ENCODE results near the gene COL28A1.

Gene COL28A1

DNA sequence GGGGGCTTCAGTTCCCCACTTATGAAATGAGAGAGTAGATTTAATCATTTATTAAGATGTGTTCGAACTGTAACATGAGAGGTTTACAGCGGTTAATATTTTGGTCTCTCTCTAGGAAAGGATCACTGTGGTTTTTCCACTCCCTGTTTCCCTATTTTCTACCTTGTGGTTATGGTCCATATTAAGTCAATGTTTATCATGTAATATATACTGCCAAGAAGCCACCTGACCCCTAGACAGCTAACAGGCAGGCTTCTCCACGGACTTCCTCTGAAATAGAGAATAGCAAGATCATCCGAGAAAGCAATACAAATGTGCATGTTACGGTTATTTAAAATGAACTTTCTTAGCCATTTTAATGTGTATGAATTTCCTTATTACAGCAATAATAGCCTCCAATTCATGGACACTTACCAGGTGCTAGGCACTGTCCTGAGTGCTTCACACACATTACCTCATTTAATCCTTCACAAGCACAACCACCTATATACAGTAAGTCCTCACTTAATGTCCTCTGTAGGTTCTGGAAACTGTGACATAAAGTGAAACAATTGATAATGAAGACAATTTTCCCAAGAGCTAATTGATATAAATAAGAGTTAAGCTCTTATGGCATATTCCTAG, 835 bp upstream of the COL28A1 start:
- DNase-seq (ENCODE audit: extremely low read depth, low read depth), result no peak
- no peak overlapping the region for H3K4me3 ChIP-seq (replicated peaks; ENCODE audit: low read depth, low read length)
- TF ChIP-seq, protein P1, sequence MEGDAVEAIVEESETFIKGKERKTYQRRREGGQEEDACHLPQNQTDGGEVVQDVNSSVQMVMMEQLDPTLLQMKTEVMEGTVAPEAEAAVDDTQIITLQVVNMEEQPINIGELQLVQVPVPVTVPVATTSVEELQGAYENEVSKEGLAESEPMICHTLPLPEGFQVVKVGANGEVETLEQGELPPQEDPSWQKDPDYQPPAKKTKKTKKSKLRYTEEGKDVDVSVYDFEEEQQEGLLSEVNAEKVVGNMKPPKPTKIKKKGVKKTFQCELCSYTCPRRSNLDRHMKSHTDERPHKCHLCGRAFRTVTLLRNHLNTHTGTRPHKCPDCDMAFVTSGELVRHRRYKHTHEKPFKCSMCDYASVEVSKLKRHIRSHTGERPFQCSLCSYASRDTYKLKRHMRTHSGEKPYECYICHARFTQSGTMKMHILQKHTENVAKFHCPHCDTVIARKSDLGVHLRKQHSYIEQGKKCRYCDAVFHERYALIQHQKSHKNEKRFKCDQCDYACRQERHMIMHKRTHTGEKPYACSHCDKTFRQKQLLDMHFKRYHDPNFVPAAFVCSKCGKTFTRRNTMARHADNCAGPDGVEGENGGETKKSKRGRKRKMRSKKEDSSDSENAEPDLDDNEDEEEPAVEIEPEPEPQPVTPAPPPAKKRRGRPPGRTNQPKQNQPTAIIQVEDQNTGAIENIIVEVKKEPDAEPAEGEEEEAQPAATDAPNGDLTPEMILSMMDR (IDR thresholded peaks at IDR 0.05; ENCODE audit: low read depth, low read length, missing control alignments), result no peak

DNA sequence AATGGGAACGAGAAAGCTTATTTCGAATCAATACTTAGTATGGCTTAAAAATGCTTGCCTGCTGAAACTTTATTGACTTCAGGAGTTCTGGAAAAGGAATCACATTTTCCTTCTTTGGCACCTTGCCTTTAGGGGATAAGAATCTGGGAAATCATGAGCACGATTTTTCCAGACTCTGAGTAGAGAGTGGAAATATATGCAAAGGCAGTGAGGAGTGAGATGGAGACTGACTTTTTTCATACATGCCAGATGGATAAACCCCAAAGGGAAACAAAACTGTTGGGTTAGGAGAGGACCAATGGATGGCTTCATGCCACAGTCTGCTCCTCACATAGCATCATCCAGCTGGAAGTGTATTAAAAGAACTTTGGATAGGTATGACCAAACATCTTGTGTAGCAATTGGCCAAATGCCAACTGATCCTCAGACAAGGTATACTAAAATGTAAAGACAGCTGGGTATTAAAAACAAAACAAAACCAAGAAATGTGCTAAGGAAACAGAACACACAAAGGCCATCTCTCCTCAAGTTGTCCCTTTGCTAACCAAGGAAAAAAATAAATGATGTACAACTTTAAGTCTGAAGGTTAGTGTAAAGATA, 1.7 kb downstream of the COL28A1 start:
- no peak for DNase-seq (ENCODE audit: extremely low read depth, low read depth)
- TF ChIP-seq, protein P1 (IDR thresholded peaks at IDR 0.05; ENCODE audit: low read depth, low read length, missing control alignments), result no peak
- H3K4me3 ChIP-seq (replicated peaks; ENCODE audit: low read depth, low read length), result no peak overlapping the region

DNA sequence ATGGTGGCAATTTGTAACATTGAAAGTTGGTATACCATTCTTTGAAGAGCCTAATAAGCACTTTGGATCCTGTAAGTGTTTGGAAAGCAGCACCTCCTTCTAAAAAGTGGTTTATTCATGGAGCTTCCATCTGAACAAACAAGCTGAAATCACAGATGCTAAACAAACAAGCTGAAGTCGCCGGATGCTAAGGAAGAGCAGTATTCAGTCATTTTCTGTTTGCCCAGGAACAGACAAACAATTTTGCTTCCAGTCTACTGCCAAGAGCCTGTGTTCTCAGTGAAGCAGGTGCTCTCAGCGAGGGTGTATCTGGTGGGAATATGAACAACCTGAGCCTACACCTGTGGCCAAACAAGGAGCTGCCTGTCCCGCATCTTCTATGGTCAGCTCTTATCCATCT, 6.3 kb downstream of the COL28A1 start:
- H3K4me3 ChIP-seq (replicated peaks; ENCODE audit: low read depth, low read length), result no peak overlapping the region
- TF ChIP-seq, protein P1 (IDR thresholded peaks at IDR 0.05; ENCODE audit: low read depth, low read length, missing control alignments), result no peak
- no peak for DNase-seq (ENCODE audit: extremely low read depth, low read depth)

DNA sequence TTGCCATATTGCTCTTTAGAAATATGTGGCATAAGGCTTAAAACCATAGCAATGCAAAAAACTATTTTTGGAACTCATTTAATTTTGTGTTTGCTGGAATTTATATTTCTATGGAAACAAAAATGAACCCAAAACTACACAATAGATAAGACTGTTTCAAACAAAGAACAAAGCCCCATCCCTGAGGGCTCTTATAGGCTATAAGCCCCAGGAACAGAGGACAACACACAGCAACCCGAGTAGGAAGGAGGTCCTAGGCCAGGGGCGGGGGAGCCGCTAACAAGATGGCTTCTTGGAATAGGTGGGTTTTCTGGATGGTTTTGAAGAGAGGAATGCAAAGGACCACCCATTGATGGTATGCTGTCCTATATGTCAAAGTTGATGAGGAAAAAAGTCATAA, 8.6 kb downstream of the COL28A1 start:
- H3K4me3 ChIP-seq (replicated peaks; ENCODE audit: low read depth, low read length), result no peak overlapping the region
- TF ChIP-seq, protein P1 (IDR thresholded peaks at IDR 0.05; ENCODE audit: low read depth, low read length, missing control alignments), result no peak
- no peak for DNase-seq (ENCODE audit: extremely low read depth, low read depth)

DNA sequence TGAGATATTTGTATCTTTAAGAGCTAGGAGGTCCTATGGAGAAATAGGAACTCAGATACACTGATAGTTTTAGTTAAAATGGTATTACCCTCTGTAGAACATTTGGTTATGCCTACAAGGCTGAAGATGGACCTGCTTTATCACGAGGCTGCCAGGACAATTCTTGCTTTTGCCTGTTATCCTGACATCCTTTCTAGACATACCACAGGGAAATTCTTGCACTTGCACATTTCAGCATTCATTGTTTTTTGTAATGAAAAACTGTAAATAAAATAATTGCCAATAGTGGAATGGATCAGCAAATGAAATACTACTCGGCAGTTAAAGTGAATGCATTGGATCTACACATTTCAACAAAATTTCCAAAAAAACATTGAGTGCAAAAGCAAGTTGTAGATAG, 9.7 kb downstream of the COL28A1 start:
- no peak overlapping the region for H3K4me3 ChIP-seq (replicated peaks; ENCODE audit: low read depth, low read length)
- TF ChIP-seq, protein P1 (IDR thresholded peaks at IDR 0.05; ENCODE audit: low read depth, low read length, missing control alignments), result no peak

DNA sequence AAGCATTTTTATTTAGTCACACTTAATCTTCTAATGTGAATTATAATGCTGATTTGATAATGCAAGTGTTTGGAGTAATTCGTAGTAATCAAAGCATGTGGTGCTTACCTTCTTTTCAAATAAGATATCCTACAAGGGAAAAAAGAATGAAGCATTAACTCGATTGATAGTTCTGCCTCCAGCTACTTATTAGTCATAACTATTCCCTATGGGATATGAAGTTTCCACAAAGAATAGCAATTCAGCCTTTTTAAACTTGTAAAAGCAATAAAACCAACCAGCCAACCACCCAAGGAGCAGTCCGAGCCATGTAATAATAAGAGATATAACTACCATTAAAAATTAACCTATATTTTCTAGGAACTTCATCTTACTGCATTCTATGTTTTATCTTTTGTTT, 11.6 kb downstream of the COL28A1 start:
- TF ChIP-seq, protein P1 (IDR thresholded peaks at IDR 0.05; ENCODE audit: low read depth, low read length, missing control alignments), result no peak
- no peak overlapping the region for H3K4me3 ChIP-seq (replicated peaks; ENCODE audit: low read depth, low read length)
- DNase-seq (ENCODE audit: extremely low read depth, low read depth), result no peak

More for the DNA sequence above, 9.7 kb downstream of the COL28A1 start:
- DNase-seq (ENCODE audit: extremely low read depth, low read depth), result no peak
